Tibial artery (tissue), 4 donors: ENCODE results near the gene ZNF415.

Experiments
- DNase-seq, 2 donors: peaks; one replicate each; pipeline ENCODE4 v3.0.0-alpha.2; 2019
- H3K27ac ChIP-seq, 2 donors: fragments of 200-600 bp; sonication (generic) in 1 of 2; 1 replicate in 1 of 2; 2 replicates in 1 of 2; pipeline ENCODE4 v1.5.1; 2018 to 2019; ENCODE audit warnings: mild to moderate bottlenecking in 1 of 2
- H3K27me3 ChIP-seq, 2 donors: fragments of 200-600 bp; sonication (generic) in 1 of 2; one replicate each; pipeline versions ENCODE4 v1.5.1 to v1.6.0; 2016 to 2019
- H3K36me3 ChIP-seq, 3 donors: fragments of 200-600 bp; sonication (generic) in 2 of 3; one replicate each; pipeline ENCODE4 v1.5.1; 2016 to 2019; ENCODE audit warnings: mild to moderate bottlenecking in 2 of 3
- H3K4me1 ChIP-seq, 4 donors: fragments of 200-600 bp; sonication (generic) in 2 of 4; 1 replicate in 3 of 4; 2 replicates in 1 of 4; pipeline ENCODE4 v1.5.1; 2016 to 2019
- H3K4me3 ChIP-seq, 2 donors: fragments of 200-600 bp; sonication (generic) in 1 of 2; 1 replicate in 1 of 2; 2 replicates in 1 of 2; pipeline ENCODE4 v1.5.1; 2018 to 2019; ENCODE audit warnings: mild to moderate bottlenecking in 2 of 2
- H3K9me3 ChIP-seq, 3 donors: fragments of 200-600 bp; sonication (generic) in 1 of 3; one replicate each; pipeline ENCODE4 v1.5.1; 2016 to 2019
- CTCF ChIP-seq, 2 experiments: fragments of 200-600 bp in 1 of 2; fragments of 450-650 bp in 1 of 2; IDR thresholded peaks; one replicate each; pipeline ENCODE4 v1.5.1; 2017 to 2019; ENCODE audit warnings: antibody characterized with exemption in 2 of 2, mild to moderate bottlenecking in 1 of 2, moderate library complexity in 1 of 2
- intact Hi-C: fragments of 100-400 bp; cut with DNase I; formaldehyde crosslinking; loops from one replicate; pipeline ENCODE4 v1.15.0; 2023; ENCODE audit warnings: low total_unique reads

The ZNF415 gene

GRCh38 chr19:53123400-53123799, 9.3 kb downstream of the ZNF415 start:
- no peaks in the 10 kb centered on the region for H3K27me3 ChIP-seq
- H3K27ac ChIP-seq = no peak overlapping the region
- TF ChIP-seq CTCF (IDR thresholded peaks at IDR 0.05) = no peak
- H3K4me1 ChIP-seq = no peaks in the 10 kb centered on the region
- intact Hi-C loops = no loop called here
- DNase-seq = no peak
- H3K4me3 ChIP-seq = no peak overlapping the region
- H3K9me3 ChIP-seq = no peaks in the 10 kb centered on the region
- peaks cover 0 to 23% (median 5%) of the 10 kb centered on the region in 3 donors for H3K36me3 ChIP-seq

- DNase-seq = no peak
- TF ChIP-seq CTCF (IDR thresholded peaks at IDR 0.05) = no peak
- Histone ChIP-seq H3K27ac (no peak overlapping the region), H3K4me3 (no peak overlapping the region), H3K9me3 (peaks cover 0 to 11% (median 3%) of the 10 kb centered on the region in 3 donors), H3K27me3 (no peaks in the 10 kb centered on the region), H3K36me3 (peaks cover 72 to 81% (median 78%) of the 10 kb centered on the region in 3 donors), H3K4me1 (no peaks in the 10 kb centered on the region)
- intact Hi-C loops = no loop called here
Observed at GRCh38 chr19:53112286-53112685, 20.4 kb downstream of the ZNF415 start.

GRCh38 chr19:53109527-53109926, 23.2 kb downstream of the ZNF415 start:
- H3K9me3 ChIP-seq = peaks cover 0 to 7% (median 0%) of the 10 kb centered on the region in 3 donors
- peaks cover 45 to 54% (median 51%) of the 10 kb centered on the region in 3 donors for H3K36me3 ChIP-seq
- no peaks in the 10 kb centered on the region for H3K27me3 ChIP-seq
- intact Hi-C loops = loop anchor here (10.0 kb wide), 2 partner anchors 45 to 165 kb away; partner anchors contain the start of gene ZNF347
- H3K4me1 ChIP-seq = no peaks in the 10 kb centered on the region
- no peak for DNase-seq
- no peak overlapping the region for H3K27ac ChIP-seq
- H3K4me3 ChIP-seq = no peak overlapping the region
- TF ChIP-seq CTCF (IDR thresholded peaks at IDR 0.05) = no peak

GRCh38 chr19:53103234-53104203, 29.2 kb downstream of the ZNF415 start, which contains the start of gene ZNF160:
ZNF160 (minus strand) TSS chr19:53103422; CDS start chr19:53086276, 17,146 bp downstream.
- no peak for TF ChIP-seq CTCF (IDR thresholded peaks at IDR 0.05)
- H3K27ac ChIP-seq = peak within 1 kb of the TSS; percentile 84 to 100
- peaks cover 6 to 20% (median 8%) of the 10 kb centered on the region in 3 donors for H3K36me3 ChIP-seq
- peak within 1 kb of the TSS; percentile 67 to 99 for H3K4me3 ChIP-seq
- H3K27me3 ChIP-seq = no peaks in the 10 kb centered on the region
- peaks cover 0 to 27% (median 16%) of the 10 kb centered on the region in 4 donors for H3K4me1 ChIP-seq
- H3K9me3 ChIP-seq = no peaks in the 10 kb centered on the region
- intact Hi-C loops = loop anchor here (10.0 kb wide), 2 partner anchors 51 to 159 kb away; partner anchors contain the start of gene ZNF347
- DNase-seq = peak; percentile 98 to 100

GRCh38 chr19:53102756-53103233, 29.9 kb downstream of the ZNF415 start:
- TF ChIP-seq CTCF (IDR thresholded peaks at IDR 0.05) = no peak
- Histone ChIP-seq H3K4me3 (peak overlapping the region; percentile 67 to 99), H3K27me3 (no peaks in the 10 kb centered on the region), H3K27ac (peak overlapping the region; percentile 84 to 100), H3K36me3 (peaks cover 3 to 19% (median 6%) of the 10 kb centered on the region in 3 donors), H3K9me3 (no peaks in the 10 kb centered on the region), H3K4me1 (peaks cover 0 to 27% (median 16%) of the 10 kb centered on the region in 4 donors)
- intact Hi-C loops = loop anchor here (10.0 kb wide), 2 partner anchors 52 to 158 kb away; partner anchors contain the start of gene ZNF347
- DNase-seq = peak in 1 of 2 donors; percentile 72
